ENCODE measurements around the gene KLHL17.
"Not testable (repeated sequence)": the region's sequence is repeated elsewhere in the genome, so short reads cannot be mapped to it uniquely, and the experiment has no call there.

The KLHL17 gene

DNA sequence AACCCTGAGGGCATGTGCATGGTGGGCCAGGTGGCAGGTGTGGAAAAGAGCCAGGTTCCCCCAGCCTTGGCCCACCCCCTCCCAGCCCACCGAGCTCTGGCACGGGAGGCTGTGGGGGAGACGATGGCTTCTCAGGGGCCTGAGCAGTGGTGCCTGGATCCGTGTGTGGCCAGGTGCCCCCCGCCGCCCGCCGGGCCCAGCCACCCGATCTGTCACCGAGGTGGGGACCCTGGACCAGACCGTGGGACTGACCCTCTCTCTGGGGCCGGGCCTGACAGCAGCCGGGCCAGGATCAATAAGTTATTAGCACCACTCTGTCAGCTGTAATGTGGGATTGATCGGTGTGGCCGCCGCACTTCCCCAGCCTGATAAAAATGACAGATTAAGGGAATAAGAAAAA, 22.9 kb upstream of the KLHL17 start:
- no peak for DNase-seq

DNA sequence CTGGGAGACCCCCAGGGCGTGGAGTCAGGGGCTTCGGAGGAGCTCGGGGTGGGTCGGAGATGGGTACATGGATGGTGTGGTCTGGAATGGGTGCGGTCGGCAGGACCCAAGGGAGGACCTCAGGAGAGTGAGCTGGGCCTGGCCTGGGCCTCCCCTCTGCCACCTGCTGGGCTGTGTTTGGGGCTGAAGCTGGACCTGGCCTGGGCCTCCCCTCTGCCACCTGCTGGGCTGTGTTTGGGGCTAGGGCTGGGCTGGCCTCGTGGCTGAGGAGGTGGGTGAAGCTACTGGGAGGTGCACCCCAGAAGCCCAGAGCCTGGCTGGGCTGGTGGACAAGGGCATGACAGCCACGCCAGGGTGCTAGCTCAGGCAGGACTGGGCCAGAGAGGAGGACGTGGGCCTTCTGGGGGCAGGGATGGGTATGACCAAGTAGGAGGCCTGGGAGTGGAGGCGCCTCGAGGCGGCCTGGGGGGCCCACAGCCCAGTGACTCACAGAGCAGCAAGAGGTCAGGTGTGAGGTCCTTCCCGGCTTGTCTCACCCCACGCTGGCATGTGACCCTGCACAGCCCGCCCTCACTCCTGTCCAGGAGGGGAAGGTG, 22.2 kb upstream of the KLHL17 start:
- DNase-seq: peak; percentile 22

DNA sequence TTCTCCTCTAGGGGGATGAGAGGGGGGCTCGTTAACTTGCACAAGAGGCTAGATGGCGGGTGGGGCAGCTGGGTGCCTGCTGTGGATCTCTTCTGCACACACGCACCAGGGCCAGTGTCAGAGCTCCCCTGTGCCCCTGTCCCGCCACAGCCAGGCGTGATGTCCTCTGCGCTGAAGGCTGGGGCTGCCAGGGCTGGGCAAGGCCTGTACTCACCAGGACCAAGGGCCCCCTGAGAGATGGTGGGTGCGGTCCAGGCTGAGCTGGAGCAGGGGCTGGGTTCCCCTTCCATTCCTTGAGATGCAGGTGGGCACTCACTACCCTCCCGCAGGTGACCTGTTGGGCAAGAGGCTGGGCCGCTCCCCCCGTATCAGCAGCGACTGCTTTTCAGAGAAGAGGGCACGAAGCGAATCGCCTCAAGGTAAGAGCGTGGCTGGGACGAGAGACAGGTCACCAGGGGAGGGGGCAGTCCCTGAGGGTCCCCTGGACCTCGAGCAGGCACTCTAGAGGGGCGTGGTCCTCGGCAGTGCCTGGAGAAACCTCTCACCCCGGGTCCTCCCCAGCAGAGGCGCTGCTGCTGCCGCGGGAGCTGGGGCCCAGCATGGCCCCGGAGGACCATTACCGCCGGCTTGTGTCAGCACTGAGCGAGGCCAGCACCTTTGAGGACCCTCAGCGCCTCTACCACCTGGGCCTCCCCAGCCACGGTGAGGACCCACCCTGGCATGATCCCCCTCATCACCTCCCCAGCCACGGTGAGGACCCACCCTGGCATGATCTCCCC, 21.5 kb upstream of the KLHL17 start:
- DNase-seq: no peak

DNA sequence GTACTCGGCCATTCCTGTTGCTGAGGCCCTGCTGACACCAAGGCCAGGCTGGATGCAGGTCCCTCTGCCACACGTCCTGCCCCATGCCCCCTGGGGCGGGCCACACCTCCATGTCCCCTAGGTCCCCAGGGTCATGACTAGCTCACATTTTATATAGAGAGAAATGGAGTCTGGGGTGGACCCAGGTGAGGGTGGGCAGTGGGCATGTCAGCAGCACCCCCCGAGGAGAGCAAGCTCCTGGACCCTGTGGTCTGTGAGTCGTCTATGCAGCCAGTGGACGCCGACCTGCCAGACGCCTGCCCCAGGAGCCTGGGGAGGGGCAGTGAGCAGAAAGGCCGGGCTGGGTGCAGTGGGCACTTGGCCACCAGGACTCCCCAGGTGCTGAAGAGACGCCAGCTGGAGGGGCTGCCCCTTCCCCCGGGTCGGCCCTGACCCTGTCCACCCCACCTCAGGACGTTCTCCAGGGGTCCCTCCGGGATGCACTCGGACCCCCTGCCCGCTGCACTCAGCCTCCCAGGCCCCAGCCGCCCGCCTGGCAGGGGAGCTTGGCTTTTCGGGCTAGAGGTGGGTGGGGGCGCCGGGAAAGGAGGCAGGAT, 20.8 kb upstream of the KLHL17 start:
- DNase-seq: no peak

DNA sequence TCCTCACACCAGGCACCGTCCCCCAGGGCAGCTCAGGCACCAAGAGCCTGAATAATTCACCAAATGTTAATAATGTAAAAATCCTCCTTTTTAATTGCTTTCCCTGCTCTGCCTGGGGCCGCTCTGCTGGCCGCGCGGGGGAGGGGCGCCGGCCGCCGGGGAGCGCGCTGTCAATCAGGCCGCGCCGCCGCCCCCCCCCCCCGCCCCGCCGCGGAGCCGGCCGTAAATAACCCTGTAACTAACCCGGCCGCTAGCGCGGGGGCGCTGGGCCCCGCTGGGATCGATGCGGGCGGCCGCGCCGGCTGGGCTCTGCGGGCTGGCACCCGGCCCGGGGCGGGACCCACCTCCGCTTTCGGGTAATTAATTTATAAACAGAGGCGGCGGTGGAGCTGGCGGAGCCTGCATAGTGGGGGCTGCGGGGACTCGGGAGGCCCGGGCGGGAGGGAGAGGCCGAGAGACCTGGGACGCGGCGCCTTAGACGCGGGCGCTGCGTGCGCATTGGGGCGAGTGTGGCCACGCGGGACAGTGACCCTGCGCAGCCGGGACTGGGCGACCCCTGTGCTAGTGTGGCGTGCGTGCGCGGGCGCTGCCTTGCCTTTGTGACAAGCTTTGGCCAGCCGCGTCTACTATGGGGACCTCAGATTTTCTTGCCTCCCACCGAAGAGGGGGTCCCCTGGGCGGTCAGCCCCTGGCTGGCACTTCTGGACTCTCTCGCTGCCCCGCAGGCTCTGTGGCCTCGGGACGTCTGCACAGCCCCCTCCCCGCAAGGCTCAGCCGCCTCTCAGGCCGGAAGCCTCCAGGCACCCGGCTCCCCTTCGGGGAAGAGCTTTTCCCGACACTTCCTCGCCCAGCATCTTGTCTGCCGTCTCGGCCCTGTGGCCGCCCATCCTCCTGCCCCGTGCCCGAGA, 20.0 kb upstream of the KLHL17 start:
- DNase-seq: no peak

DNA sequence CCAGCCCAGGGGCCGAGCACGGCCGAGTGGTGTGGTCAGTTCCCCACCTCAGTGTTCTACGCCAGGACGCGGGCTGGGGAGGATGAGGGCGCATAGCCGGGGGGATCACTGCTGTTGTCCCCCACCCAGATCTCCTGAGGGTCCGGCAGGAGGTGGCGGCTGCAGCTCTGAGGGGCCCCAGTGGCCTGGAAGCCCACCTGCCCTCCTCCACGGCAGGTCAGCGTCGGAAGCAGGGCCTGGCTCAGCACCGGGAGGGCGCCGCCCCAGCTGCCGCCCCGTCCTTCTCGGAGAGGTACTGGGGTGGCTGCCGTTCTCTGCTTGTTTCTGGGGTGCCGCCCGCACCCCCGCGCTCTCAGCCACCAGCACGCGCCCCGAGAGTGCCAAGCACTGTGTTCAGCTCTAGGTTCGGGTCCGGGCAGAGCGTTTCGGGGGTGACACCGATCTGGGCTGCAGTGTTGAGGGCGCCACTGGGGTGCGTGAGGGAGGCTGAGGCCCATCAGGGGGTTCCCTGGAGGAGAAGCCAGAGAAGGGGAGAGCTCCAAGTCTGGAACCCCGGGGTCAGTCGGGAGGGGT, 19.3 kb upstream of the KLHL17 start:
- no peak for DNase-seq

DNA sequence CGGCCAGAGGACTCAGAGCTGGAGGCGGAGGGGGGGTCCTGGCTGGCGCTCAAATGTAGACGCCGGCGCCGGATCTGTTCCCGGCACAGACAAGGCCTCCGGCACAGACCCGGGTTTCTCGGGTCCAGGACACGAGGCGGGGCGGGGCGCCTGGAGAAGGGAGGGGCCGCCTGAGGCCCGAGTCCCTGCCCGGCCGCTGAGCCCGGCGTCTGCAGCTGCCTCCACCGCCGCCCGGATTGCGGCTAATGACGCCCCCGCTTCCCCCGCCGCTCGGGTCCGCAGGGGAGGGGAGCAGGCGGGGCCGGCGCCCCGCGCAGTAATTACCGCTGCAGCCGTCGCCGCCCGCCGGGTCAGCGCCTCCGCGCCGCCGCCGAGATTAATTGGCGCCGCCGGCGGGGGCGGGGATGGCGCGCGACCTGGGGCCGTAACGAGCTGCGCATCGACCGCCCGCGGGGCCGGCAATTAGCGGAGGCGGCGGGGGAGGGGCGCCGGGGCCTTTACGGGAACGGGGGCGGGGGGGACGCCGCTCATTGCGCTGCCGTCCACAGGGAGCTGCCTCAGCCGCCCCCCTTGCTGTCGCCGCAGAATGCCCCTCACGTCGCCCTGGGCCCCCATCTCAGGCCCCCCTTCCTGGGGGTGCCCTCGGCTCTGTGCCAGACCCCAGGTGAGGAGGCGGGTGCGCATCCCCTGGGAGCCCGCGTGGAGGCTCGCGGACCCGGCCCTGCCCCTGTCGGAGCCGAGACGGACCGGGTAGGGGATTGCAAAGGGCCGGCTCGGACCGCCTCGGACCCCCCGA, 18.6 kb upstream of the KLHL17 start:
- DNase-seq: peak; percentile 27

DNA sequence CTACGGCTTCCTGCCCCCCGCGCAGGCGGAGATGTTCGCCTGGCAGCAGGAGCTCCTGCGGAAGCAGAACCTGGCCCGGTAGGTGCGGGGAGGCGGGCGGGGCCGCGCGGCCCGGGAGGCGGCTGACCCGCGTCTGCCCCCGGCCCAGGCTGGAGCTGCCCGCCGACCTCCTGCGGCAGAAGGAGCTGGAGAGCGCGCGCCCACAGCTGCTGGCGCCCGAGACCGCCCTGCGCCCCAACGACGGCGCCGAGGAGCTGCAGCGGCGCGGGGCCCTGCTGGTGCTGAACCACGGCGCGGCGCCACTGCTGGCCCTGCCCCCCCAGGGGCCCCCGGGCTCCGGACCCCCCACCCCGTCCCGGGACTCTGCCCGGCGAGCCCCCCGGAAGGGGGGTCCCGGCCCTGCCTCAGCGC, 18.0 kb upstream of the KLHL17 start:
- DNase-seq: no peak

DNA sequence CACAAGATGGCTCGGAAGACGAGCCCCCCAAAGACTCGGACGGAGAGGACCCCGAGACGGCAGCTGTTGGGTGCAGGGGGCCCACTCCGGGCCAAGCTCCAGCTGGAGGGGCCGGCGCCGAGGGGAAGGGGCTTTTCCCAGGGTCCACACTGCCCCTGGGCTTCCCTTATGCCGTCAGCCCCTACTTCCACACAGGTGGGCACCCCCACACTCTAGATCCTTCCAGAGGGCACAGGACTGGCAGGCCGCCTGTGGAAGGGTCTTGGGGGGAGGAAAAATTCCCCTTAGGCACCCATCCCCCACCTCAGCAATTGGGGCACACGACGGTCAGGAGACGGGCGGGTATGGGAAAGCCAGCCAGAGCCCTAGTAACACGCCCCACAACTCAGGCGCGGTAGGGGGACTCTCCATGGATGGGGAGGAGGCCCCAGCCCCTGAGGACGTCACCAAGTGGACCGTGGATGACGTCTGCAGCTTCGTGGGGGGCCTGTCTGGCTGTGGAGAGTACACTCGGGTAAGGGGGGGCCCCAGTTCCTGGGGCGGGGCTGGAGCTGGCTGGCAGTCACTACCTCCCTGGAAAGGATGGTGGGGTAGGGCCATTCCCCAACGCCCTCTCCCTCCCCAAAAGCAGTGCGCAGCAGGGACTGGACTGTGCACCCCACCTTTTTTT, 17.4 kb upstream of the KLHL17 start:
- DNase-seq: no peak

DNA sequence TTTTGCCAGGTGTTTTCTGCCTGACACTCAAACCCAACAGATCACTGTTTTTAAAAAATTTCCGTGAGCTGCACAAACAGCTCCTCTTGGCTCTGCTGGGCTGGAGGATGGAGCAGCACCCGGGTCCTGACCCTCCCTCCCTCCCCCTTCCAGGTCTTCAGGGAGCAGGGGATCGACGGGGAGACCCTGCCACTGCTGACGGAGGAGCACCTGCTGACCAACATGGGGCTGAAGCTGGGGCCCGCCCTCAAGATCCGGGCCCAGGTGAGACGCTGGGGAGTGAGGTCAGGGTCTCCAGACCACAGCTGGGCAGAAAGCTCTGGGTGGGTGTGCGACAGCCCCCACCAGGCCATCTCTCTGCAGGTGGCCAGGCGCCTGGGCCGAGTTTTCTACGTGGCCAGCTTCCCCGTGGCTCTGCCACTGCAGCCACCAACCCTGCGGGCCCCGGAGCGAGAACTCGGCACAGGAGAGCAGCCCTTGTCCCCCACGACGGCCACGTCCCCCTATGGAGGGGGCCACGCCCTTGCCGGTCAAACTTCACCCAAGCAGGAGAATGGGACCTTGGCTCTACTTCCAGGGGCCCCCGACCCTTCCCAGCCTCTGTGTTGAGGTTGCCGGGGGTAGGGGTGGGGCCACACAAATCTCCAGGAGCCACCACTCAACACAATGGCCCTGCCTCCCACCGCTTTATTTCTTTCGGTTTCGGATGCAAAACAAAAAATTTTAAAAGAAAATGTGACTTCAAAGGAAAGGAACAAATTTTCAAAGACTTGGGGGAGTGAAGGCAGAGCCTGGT, 16.6 kb upstream of the KLHL17 start:
- no peak for DNase-seq

DNA sequence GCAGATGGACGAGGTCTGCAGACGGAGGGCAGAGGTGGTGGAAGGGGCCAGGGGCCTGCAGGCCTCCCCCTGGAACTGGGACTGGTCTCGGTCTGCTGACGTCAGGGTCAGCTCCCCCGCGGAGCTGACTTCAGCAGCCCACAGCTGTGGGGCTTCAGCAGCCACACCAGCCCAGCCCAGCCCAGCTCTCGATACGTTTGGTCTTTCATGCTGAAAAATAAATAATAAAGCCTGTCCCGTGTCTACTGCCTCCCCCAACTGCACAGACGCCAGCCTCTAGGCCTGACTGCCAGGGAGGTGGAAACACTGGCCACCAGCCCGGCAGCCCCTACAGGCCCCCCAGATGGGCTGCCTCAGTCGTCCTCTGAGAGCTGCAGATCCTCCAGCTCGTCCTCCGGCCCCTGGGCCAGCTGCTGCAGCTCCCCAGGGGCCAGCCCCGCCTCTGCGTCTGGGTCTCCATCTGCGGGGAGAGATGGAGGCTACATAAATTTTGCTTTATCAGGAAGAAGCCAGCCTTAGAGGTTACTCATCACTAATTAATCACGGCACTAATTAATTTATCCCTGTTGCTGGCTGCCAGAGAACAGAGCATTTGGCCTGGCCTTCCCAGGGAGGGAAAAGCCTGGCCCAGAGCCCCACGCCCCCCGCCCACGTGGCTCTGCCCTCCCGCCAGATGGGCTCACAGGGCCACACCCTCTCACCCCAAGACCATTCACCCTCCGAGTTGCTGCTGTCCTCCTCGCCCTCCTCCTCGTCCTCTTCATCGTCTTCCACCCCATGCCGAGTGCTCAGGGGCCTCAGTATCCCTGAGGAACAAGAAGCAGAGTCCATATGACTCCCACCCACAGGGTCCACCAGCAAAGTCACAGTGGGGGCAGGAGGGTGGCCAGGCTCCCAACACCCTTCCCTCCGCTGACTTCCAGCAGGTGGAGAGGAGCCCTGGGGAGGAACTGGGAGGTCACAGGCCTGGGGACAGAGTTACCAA, 15.8 kb upstream of the KLHL17 start:
- no peak for DNase-seq

DNA sequence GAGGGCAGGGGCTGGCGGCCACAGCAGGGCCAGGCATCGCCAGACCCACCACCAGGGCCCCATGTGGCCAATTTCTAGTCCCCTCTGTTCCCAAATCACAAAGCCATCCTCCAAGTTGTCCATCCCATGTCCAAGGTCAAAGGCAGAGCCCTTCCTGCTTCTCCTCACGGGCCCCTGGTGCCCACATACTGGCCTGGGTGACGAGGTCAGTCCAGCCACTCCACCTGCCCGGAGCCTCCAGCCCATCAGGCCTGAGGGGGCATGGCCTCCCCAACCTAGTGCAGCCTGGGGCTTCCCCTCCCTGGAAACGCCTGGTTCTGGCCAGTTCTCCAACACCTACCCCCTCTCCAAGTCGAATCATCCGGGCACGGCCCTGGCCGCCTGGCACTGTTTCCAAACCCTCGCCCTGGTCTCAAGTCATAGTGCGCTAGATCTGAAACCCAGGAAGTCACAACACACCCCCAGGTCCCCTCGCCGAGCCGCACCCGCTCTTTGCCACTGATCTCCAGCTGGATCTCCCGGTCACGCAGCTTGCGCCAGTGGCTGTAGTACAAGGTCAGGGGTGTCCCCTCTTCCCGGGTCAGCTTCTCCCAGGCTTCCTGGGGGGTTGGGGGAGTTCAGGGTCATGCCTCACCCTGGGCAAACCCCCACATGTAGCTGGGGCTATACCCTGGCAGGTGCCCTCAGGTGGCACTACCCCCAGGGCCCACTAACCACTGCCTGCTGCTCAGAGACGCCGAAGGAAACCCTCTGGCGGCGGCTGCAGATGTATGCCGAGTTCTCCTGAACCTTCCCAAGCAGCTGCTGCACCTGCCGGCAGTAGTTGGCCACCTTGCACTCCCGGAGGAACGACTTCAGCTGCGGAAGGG, 14.5 kb upstream of the KLHL17 start:
- DNase-seq: no peak

DNA sequence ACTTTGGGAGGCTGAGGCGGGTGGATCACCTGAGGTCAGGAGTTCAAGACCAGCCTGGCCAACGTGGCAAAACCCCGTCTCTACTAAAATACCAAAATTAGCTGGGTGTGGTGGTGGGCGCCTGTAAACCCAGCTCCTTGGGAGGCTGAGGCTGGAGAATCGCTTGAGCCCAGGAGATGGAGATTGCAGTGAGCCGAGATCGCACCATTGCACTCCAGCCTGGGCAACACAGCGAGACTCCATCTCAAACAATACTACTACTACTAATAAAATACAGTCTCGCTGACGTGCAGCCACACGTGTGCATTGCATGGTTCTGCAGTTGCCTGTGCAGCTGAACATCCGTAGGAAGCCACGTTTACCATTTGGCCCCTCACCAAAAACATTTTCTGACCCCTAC, 13.6 kb upstream of the KLHL17 start:
- DNase-seq: not testable (repeated sequence)

DNA sequence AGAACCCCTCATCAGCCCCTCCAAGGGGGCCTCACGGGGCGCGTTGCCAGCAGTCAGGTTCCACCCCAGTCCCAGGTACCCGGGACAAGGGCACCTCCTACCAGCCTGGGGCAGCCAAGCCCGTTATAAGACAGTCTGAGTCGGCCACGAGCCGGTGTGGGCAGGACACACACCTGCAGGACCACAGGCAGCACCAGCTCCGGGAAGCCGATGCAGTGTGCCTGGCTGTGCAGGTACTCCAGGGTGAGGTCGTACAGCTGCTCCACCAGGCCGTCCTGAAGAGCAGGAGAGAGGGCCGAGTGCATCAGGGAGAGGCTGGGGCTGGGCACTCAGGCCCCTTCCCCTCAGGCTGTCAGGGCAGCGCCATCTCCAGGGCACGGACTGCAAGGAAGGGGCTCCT, 12.4 kb upstream of the KLHL17 start:
- DNase-seq: no peak

DNA sequence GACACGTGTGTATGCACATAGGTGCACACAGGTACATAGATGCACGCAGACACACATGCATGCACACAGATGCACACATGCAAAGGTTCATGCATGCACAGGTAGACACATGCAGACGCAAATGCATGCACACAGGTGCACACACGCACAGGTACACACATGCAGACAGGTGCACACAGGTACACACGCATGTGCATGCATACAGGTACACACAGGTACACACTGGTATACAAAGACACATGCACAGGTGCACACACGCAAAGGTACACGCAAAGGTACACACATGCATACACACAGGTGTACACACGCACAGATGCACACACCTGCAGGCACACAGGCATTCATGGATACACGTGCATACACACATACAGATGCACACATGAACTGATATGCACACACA, 10.1 kb upstream of the KLHL17 start:
- no peak for DNase-seq

DNA sequence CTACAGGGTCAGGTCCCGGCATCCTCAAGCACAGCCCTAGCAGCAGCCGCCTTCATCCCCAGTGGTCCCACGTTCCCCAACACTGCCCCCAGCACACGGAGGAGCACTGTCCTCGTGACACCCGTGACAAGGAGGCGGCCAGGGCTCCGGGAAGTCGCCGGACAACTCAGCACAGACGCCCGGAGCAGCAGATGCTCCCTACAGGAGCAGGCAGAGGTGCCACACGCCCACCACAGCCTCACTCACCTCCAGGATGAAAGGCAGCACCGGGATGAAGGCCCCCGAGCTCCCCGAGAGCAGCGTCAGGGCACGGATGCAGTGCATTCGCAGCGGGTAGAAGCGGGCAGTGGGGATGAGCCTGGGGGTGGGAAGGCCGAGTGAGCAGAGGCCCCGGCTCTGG, 9.5 kb upstream of the KLHL17 start:
- DNase-seq: no peak

DNA sequence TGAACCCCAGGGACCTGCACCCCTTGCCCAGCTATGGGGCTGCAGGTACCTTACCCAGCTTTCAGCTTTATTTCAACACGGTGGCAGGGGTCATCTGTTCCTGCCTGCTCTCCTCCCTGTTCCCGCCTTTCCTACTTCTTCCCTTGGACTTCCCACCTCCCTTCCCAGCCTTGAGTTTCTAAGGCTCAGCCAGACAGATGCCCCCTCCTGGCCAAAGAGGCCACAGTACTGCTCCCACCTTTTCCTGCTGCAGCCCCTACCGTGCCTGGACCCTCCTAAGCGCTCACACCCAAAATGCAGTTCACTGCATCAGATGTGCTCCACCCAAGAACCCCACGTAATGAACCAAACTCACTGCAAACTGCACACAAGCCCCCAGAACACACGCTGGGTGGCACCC, 9.0 kb upstream of the KLHL17 start:
- DNase-seq: no peak

DNA sequence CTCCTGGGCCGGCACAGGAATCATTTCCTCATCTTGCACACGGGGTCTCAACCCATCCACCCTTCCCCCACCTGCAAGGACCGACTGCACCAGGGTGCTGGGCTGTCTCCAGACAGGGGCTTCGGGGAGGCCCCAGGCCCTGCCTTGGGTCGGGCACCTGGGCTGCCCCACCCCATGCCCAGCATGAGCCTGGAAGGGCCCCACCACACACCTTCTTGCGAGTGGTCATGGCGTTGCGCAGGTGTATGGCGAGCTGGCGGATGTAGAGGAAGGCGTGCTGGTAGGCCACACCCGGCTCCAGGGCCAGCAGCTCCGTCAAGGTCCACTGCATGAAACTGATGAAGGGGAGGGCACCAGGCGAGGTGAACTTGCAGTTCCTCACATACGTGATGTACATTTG, 8.2 kb upstream of the KLHL17 start:
- no peak for DNase-seq

Data from suppressor macrophage treated with lipopolysaccharide for 4 hours (primary cell).